Suppressor macrophage treated with lipopolysaccharide for 4 hours (primary cell): ENCODE measurements around the gene CCNY.

ENCODE experiments used
- DNase-seq: peaks from one replicate; pipeline ENCODE4 v3.0.0-alpha.2; 2020

CCNY gene

GRCh38 chr10:35567951-35568350 is 231.6 kb downstream of the CCNY start:
- DNase-seq, result no peak

- DNase-seq, result no peak
Observed at GRCh38 chr10:35568483-35569015, 232.2 kb downstream of the CCNY start.

GRCh38 chr10:35569111-35569707 is 232.9 kb downstream of the CCNY start:
- DNase-seq, result no peak

- no peak for DNase-seq
Observed at GRCh38 chr10:35569836-35570235, 233.5 kb downstream of the CCNY start.

GRCh38 chr10:35570397-35570796 is 234.1 kb downstream of the CCNY start:
- DNase-seq, result no peak

- no peak for DNase-seq
Observed at GRCh38 chr10:35572583-35572982, 236.3 kb downstream of the CCNY start.

GRCh38 chr10:35573796-35574195 is 237.5 kb downstream of the CCNY start:
- no peak for DNase-seq

GRCh38 chr10:35574924-35575352 is 238.6 kb downstream of the CCNY start:
- DNase-seq, result no peak

GRCh38 chr10:35575640-35576039 is 239.3 kb downstream of the CCNY start:
- DNase-seq, result no peak

- no peak for DNase-seq
Observed at GRCh38 chr10:35576730-35577129, 240.4 kb downstream of the CCNY start.

GRCh38 chr10:35577926-35578617 is 241.8 kb downstream of the CCNY start:
- DNase-seq, result no peak

- DNase-seq, result no peak
Observed at GRCh38 chr10:35578618-35578956, 242.3 kb downstream of the CCNY start.

- DNase-seq, result no peak
Observed at GRCh38 chr10:35579116-35579515, 242.8 kb downstream of the CCNY start.

- no peak for DNase-seq
Observed at GRCh38 chr10:35579726-35580422, 243.6 kb downstream of the CCNY start.

GRCh38 chr10:35580423-35580770 is 244.1 kb downstream of the CCNY start:
- DNase-seq, result no peak

GRCh38 chr10:35581655-35582054 is 245.3 kb downstream of the CCNY start:
- no peak for DNase-seq

GRCh38 chr10:35584946-35585345 is 248.6 kb downstream of the CCNY start:
- DNase-seq, result no peak

- no peak for DNase-seq
Observed at GRCh38 chr10:35585356-35585755, 249.0 kb downstream of the CCNY start.

- DNase-seq, result no peak
Observed at GRCh38 chr10:35585903-35586535, 249.7 kb downstream of the CCNY start.

GRCh38 chr10:35588836-35589235 is 252.5 kb downstream of the CCNY start:
- no peak for DNase-seq

GRCh38 chr10:35592441-35592840 is 256.1 kb downstream of the CCNY start:
- no peak for DNase-seq

GRCh38 chr10:35594115-35595079 is 258.1 kb downstream of the CCNY start:
- no peak for DNase-seq
